GM18951 (cell line): ENCODE measurements around the gene RRP1.

ENCODE experiments used
- POLR2A ChIP-seq: IDR thresholded peaks from 4 replicates; pipeline ENCODE4 v1.6.1; 2011; ENCODE audit warnings: mild to moderate bottlenecking; ENCODE audit not compliant: insufficient read length, insufficient read depth; ENCODE audit errors: extremely low read depth
- in situ Hi-C: fragments of 300-500 bp; cut with MboI; formaldehyde crosslinking; loops from one replicate; pipeline ENCODE4 v1.12.0; 2022; ENCODE audit warnings: low sequenced_read_pairs, mixed read lengths, inconsistent platforms; ENCODE audit not compliant: unreplicated experiment

RRP1 gene

DNA sequence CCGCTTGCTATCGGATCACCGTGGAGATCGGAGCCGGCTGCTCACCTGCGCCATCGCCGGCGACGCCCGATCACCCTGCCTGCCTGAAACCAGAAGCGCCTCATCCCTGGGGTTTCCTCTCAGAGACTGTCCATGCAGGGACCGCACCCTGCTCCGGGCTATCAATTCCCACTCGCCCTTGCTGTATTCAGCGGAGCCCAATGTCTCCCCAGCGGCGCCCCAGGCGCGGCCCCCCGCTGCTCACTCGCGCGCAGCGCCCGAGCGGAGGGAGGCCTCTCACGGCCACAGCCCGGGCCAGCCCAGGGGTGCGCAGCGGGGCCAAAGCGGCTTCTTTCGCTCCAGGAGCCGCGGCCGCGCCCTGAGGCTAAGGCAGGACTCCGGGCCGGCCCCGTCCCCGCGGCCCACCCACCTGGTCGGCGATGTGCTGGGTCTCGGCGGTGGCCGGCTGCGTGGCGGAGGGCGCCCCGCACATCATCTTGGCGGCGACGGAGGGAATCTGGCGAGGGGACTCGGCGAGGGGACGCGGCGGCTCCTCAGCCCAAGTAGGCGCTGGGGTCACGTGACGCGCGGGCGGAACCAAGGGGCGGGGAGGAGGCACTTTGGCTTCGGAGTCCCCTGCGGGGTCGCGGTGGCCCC lies 13.5 kb upstream of the RRP1 start, which contains the start of gene CSTB:
Gene CSTB, minus strand, starts transcription at position 514 of the 636 bp plus-strand sequence. Its CDS starts 39 bp downstream, at position 475.
- in situ Hi-C loops: no loop called here
- TF ChIP-seq POLR2A: peak; percentile 89

DNA sequence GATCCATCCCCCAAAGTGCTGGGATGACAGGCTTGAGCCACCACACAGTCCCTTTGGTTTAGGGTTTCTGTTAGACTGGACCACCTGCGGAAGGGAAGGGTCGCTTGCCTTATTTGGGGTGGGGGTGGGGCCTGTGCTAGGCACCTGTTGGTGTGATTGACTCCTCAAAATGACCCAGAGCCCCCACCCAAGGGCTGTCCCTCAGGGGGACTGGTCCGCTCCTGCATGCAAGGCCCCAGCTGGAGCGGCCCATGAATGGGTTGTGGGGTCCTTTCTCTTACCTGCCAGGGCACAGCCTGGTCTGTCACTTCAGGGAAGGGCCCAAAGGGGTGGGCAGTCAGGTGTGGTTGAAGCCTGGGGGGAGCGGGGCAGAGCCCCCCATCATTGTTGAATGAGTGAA lies 11.4 kb upstream of the RRP1 start:
- in situ Hi-C loops: no loop called here

DNA sequence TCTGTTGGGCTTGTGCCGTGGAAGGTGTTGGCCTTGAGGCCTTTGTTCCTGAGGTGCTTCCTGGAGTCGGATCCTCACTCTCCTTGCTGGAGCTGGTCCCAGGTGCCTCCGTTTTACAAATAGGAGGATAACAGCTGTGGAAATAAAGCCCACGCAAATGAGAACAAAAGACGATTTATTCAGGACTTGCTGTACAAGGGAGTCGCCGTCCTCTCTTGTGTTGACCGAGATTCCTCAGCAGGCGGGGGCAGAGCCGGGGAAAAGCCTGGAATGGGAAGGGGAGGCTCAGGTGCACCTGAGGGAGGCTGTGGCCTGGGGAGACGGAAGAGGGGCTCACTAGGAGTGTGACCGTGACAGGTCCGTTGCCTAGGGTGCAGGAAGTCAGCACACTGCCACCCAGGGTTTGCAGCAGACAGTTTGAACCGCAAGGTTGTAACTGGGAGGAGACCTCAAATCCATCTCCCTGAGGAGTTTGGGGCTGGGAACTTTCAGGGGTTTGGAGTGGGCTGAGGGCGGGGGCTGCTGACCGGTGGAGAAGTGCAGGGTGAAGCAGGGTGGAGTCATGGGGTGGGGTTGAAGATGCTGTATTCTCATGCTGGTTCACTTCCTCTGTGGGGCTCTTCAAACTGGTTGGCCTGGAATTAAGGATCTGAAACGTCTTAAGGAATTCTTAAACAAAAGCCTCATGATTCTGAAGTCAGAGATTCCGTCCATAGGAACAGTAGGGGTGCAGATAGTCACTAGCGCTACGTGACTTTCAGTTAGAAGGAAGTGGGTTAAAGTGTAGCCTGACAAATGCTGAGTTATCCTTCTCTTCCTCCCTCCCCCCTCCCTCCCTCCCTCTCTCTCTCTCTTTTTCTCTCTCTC lies 10.7 kb upstream of the RRP1 start:
- no peak for TF ChIP-seq POLR2A
- in situ Hi-C loops: no loop called here

More for the DNA sequence above, 11.4 kb upstream of the RRP1 start:
- TF ChIP-seq POLR2A: no peak

DNA sequence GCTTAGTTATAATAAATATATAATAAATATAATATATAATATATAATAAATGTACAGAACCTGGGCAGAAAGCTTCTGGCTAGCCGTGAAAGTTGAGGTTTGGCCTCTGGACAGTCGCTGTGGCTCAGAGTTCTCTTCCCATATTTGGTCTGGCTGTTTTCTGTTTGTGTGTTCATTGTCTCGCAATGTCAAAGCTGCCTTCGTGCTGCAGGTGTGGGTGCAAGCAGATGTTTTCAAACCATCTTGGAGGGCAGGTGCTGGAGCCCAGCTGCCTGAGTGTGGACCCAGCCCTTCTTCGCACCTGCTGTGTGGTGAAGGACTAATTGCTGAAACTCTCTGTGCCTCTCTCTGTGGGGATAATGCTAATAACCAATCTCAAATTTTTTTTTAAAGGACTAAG lies 9.7 kb upstream of the RRP1 start:
- in situ Hi-C loops: no loop called here
- TF ChIP-seq POLR2A: no peak

DNA sequence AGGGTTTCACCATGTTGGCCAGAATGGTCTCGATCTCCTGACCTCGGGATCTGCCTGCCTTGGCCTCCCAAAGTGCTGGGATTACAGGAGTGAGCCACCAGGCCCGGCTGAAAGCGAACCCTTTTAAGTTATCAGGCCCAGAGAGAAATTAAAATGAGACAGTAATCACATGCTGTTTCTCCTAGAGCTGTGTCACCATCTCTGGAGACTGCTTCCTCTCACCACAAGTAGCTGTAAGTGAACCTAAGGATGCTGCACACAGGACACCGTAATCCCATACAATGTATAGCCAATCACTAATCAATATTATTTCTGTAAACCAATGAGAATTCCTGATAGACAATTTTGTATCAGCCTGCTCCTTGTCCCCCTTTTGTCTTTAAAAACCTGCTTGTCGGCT lies 7.5 kb upstream of the RRP1 start:
- in situ Hi-C loops: no loop called here
- TF ChIP-seq POLR2A: no peak

DNA sequence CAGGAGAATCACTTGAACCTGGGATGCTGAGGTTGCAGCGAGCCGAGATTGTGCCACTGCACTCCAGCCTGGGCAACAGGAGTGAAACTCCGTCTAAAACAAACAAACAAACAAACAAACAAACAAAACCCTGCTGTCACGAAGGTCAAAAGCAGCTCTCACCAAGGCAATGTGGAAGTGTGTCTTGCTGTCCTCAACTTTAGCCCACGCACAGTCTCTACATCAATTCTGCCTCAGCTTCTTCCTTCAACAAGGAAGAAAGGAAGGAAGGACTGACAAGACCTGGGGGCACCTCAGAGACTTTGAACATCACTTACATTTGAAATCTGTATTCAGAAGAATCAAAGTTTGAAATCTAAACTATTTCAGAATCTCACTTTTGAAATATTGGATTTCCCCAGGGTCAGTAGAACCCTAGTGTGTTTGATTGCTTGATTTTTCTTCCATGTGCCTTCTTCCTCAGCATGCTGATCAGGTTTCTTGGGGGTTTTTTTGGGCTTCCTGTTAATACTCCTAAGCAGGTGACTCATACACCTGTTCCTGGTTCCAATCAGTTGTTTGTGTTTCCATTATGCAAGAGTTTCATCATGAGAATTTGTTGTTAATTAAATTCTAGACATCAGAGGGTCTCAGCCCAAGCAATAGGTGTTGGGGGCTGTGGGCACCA lies 6.8 kb upstream of the RRP1 start:
- TF ChIP-seq POLR2A: no peak
- in situ Hi-C loops: no loop called here

DNA sequence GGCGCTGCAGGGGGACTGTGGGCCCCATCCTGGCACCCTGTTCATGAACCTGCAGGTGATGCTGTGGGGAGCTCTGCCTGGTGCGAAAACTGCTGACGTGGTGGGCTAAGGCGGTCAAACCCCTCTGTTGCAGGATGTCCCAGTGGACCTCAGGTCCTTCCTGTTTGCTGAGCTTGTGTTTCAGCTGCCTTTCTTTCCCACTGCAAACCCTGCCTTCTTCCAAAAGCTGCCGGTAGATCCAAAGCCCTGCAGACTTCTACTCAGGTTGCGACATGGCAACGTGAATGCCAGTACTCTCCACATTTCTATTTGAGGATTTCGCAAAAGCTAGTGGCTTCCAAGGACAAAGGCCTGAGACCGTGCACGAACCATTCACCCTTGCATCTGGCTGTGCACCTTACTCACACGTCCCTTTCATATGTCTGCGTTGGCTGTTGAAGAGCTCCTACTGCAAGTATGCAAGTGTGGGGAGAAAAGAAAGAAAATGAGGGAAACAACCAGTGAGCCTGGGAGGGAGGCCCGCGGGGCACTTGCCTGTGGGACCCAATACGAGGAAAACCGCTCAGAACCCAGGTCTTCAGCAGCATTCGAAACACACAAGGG lies 6.2 kb upstream of the RRP1 start:
- TF ChIP-seq POLR2A: no peak
- in situ Hi-C loops: no loop called here

DNA sequence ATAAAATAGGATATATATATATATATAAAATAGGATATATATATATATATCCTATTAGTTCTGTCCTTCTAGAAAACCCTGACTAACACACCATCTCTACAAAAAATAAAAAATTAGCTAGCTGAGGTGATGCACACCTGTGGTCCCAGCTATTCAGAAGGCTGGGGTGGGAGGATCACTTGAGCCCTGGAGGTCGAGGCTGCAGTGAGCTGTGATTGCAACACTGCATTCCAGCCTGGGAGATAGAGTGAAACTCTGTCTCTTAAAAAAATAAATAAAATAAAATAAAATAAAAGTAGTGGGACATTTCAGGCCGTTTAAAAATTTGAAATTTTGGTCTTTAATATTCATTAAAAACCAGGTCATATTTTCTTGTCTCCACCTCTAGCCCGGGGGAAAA lies 4.2 kb upstream of the RRP1 start:
- in situ Hi-C loops: no loop called here
- no peak for TF ChIP-seq POLR2A

DNA sequence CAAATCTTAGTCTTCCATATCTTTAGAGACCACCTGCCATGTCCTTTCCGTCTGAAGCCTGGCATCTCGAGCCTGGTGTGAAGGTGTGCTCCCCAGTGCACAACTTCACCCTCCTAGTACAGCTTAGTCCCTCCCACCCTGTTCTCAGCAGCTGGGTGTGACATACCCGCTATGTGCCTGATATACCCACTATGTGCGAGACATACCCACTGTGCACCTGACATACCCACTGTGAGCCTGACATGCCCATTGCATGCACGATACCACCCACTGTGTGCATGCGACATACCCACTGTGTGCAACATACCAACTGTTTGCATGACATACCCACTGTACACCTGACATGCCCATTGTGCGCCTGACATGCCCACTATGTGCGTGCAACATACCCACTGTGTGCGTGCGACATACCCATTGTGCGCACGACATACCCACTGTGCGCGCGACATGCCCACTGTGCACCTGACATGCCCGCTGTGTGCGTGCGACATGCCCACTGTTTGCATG lies 3.0 kb upstream of the RRP1 start:
- in situ Hi-C loops: no loop called here
- TF ChIP-seq POLR2A: no peak

DNA sequence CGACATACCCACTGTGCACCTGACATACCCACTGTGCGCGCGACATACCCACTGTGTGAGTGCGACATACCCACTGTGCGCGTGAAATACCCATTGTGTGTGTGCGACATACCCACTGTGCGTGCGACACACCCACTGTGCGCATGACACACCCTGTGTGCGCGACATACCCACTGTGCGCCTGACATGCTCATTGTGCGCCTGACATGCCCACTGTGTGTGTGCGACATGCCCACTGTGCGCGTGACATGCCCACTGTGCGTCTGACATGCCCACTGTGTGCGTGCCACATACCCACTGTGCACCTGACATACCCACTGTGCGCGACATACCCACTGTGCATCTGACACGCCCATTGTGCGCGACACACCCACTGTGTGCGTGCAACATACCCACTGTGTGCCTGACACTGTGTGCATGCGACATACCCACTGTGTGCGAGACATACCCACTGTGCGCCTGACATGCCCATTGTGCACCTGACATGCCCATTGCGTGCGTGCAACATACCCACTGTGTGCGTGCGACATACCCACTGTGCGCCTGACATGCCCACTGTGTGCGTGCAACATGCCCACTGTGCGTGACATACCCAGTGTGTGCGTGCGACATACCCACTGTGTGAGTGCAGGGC lies 2.5 kb upstream of the RRP1 start:
- in situ Hi-C loops: no loop called here
- TF ChIP-seq POLR2A: no peak

DNA sequence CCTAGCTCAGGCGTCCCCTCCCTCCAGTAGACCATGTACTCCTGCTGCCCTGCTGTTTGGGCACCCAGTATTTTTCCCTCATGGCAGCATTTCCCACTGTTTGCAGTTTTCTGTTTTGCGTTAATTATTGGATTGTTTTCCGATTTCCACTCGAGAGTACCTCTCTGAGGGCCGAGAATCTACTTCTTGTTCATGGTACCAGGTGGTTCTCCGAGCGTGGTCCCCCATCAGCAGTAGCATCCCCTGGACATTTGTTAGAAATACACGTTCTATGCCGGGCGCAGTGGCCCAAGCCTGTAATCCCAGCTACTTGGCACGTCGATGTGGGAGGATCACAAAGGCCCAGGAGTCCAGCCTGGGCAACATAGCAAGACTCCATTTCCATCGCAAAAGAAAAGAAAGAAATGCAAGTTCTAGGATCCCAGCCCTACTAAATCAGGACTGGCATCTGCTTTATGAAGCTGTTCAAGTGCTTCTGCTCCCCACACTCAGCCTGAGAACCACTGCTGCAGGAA lies 690 bp downstream of the RRP1 start:
- no peak for TF ChIP-seq POLR2A
- in situ Hi-C loops: no loop called here

DNA sequence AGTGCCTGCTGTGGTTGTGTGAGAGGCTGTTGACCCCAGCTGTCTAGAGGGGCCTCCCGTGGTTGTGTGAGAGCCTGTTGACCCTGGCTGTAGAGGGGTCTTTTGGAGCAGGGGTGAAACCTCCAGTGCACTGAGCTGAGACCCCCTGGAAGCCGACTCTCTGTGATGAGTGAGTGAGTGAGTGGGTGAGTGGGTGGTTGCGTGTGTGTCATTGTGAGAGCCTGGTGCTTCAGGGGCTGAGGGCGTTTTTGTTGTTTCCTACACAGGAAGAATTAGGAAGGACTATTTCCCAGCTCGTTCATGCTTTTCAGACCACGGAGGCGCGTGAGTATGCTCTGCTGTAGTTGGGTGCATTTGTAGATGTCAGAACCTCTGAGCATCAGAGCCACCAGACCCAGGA lies 3.0 kb downstream of the RRP1 start:
- in situ Hi-C loops: no loop called here
- no peak for TF ChIP-seq POLR2A
